K562 (cell line): ENCODE measurements around the gene TMPRSS6. TPM values are rescaled to one million over a fixed set of nuclear protein-coding genes. Genes with fewer than 3 reads are reported as not detected.

Experiments used
- CBX3 ChIP-seq, 2 experiments: IDR thresholded peaks; 1 replicate in 1 of 2; 2 replicates in 1 of 2; pipeline ENCODE4 v1.6.1; 2012; ENCODE audit warnings: inconsistent platforms in 2 of 2, low read length in 2 of 2, borderline replicate concordance in 1 of 2, control low read depth in 1 of 2
- EHMT2 ChIP-seq: fragments of 450-650 bp; IDR thresholded peaks from 2 replicates; pipeline ENCODE4 v1.6.1; 2018; ENCODE audit warnings: antibody characterized with exemption
- ETV1 ChIP-seq: fragments of 450-650 bp; conservative IDR thresholded peaks from 2 replicates; pipeline ENCODE4 v1.6.1; 2016; ENCODE audit warnings: missing genetic modification characterization, control low read depth, low read depth, missing compliant biosample characterization
- FOXK1 ChIP-seq: sonication (generic); formaldehyde crosslinking; IDR thresholded peaks from 2 replicates; pipeline ENCODE4 v1.8.0; 2022; ENCODE audit warnings: missing genetic modification reagents, mild to moderate bottlenecking, borderline replicate concordance
- KDM4B ChIP-seq, 2 experiments: fragments of 450-650 bp in 1 of 2; sonication (generic) in 1 of 2; IDR thresholded peaks; 2 replicates each; pipeline ENCODE4 v1.6.1; 2016 to 2017; ENCODE audit warnings: borderline replicate concordance in 2 of 2, antibody characterized with exemption in 1 of 2, low read depth in 1 of 2, mild to moderate bottlenecking in 1 of 2
- LEF1 ChIP-seq: fragments of 450-650 bp; IDR thresholded peaks from 2 replicates; pipeline ENCODE4 v1.6.1; 2016; ENCODE audit warnings: mild to moderate bottlenecking
- MCM3 ChIP-seq: fragments of 450-650 bp; IDR thresholded peaks from 2 replicates; pipeline ENCODE4 v1.6.1; 2016
- PBX2 ChIP-seq, 2 experiments: IDR thresholded peaks in 1 of 2; conservative IDR thresholded peaks in 1 of 2; 2 replicates each; pipeline ENCODE4 v1.6.1; 2016; ENCODE audit warnings: low read depth in 2 of 2, mild to moderate bottlenecking in 1 of 2, missing compliant biosample characterization in 1 of 2, missing genetic modification characterization in 1 of 2, moderate library complexity in 1 of 2
- PKNOX1 ChIP-seq: fragments of 450-650 bp; IDR thresholded peaks from 2 replicates; pipeline ENCODE4 v1.6.1; 2016
- SMARCC2 ChIP-seq: fragments of 450-650 bp; IDR thresholded peaks from 2 replicates; pipeline ENCODE4 v1.6.1; 2017; ENCODE audit warnings: antibody characterized with exemption, moderate library complexity, mild to moderate bottlenecking, low read depth
- polyA plus RNA-seq, 8 experiments: library from polyadenylated mRNA; depleted of rRNA in 4 of 8; stranded (reverse) in 5 of 8; unstranded in 3 of 8; fragments of >200 nt; fragmentation: Nextera tagmentation in 2 of 8; fragmentation: Illumina TruSeq in 1 of 8; extraction: Ambion mirVana in 2 of 8; extraction: Trizol in 1 of 8; gene quantifications; 2 replicates each; pipeline versions ENCODE4 v1.2.1 to v1.2.3, GENCODE V29; 2011 to 2014; ENCODE audit warnings: inconsistent platforms in 1 of 8, missing spikeins in 1 of 8
- total RNA-seq, 7 experiments: library from RNA; depleted of rRNA in 6 of 7; stranded (reverse); fragments of >200 nt in 6 of 7; fragmentation: Illumina TruSeq in 2 of 7; extraction: Trizol in 2 of 7; gene quantifications; 2 replicates each; pipeline versions ENCODE4 v1.2.1 to v1.2.3, GENCODE V29; 2011 to 2021; ENCODE audit warnings: low replicate concordance in 1 of 7
- TF ChIP-seq, protein P1 (sequence below): fragments of 450-650 bp; IDR thresholded peaks from 2 replicates; pipeline ENCODE4 v1.6.1; 2018; ENCODE audit warnings: mild to moderate bottlenecking, low read depth; ENCODE audit not compliant: partially characterized antibody

The TMPRSS6 gene
- total and polyA plus RNA-seq, 9 of the 15 experiments (the other 6 are each of a cell fraction or from before 2014, with no cell fraction given) = 0.03 TPM; not detected in 8

- TF ChIP-seq PBX2 (CRISPR knock-in tag; IDR thresholded peaks at IDR 0.05; ENCODE audit: low read depth) = no peak
- peak; percentile 96 for TF ChIP-seq PBX2 (tag; conservative IDR thresholded peaks at IDR 0.05; ENCODE audit: low read depth)
- peak; percentile 31; the same call in 1 of the 2 replicates for TF ChIP-seq LEF1
- TF ChIP-seq MCM3 = no peak
- TF ChIP-seq, protein P1, sequence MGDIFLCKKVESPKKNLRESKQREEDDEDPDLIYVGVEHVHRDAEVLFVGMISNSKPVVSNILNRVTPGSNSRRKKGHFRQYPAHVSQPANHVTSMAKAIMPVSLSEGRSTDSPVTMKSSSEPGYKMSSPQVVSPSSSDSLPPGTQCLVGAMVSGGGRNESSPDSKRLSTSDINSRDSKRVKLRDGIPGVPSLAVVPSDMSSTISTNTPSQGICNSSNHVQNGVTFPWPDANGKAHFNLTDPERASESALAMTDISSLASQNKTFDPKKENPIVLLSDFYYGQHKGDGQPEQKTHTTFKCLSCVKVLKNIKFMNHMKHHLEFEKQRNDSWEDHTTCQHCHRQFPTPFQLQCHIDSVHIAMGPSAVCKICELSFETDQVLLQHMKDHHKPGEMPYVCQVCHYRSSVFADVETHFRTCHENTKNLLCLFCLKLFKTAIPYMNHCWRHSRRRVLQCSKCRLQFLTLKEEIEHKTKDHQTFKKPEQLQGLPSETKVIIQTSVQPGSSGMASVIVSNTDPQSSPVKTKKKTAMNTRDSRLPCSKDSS = peak; percentile 50
- peak; percentile 95 for TF ChIP-seq PKNOX1
- 0 out of 2 replicates have a peak, but pooled peaks have one; percentile 27 for TF ChIP-seq EHMT2
- no peak for TF ChIP-seq ETV1 (tag)
- no peak for TF ChIP-seq FOXK1 (CRISPR knock-in tag)
- peak in 1 of 2 experiments; percentile 76; a peak in 1 of 3 replicates for TF ChIP-seq CBX3 (IDR thresholded peaks at IDR 0.05; ENCODE audit: borderline replicate concordance in 1 of 2, low read length in 2 of 2)
- no peak for TF ChIP-seq SMARCC2
- TF ChIP-seq KDM4B (IDR thresholded peaks at IDR 0.05; ENCODE audit: borderline replicate concordance in 2 of 2, low read depth in 1 of 2) = peak in 1 of 2 experiments; percentile 76; a peak in 1 of 4 replicates
These were observed 36.8 kb downstream of the TMPRSS6 start (continued) for GRCh38 chr22:37072673-37073072.
